HT-29 (cell line): ENCODE data around the gene RNF167. TPM values are rescaled to one million over a fixed set of nuclear protein-coding genes. Genes with fewer than 3 reads are reported as not detected.
A peak's percentile ranks its signal among the peaks of the same experiment; 100 is the strongest.
"Not testable (repeated sequence)": the region's sequence is repeated elsewhere in the genome, so short reads cannot be mapped to it uniquely, and the experiment has no call there.

Experiments
- DNase-seq: peaks from one replicate; pipeline ENCODE4 v3.0.0-alpha.2; 2015; ENCODE audit warnings: low spot score
- total RNA-seq: library from RNA; depleted of rRNA; stranded (reverse); fragments of >200 nt; shearing (Covaris generic); gene quantifications from 2 replicates; pipeline ENCODE4 v1.2.3, GENCODE V29; 2014

RNF167 gene
- total RNA-seq, 1 experiment from 2014 or later, result 62.9 TPM

- no peak for DNase-seq
Measured at GRCh38 chr17:4902540-4902939, 37.5 kb upstream of the RNF167 start.

GRCh38 chr17:4903051-4903818 is 36.8 kb upstream of the RNF167 start, which contains the start of gene CHRNE:
Gene CHRNE (minus strand): TSS chr17:4903098. CDS start chr17:4903063, 35 bp downstream.
- DNase-seq, result peak; percentile 82

GRCh38 chr17:4906642-4907041 is 33.4 kb upstream of the RNF167 start:
- DNase-seq, result not testable (repeated sequence)

GRCh38 chr17:4908301-4908700 is 31.8 kb upstream of the RNF167 start:
- DNase-seq, result no peak

- peak; percentile 82 for DNase-seq
Measured at GRCh38 chr17:4908711-4909496, 31.2 kb upstream of the RNF167 start.

- peak; percentile 35 for DNase-seq
Measured at GRCh38 chr17:4913994-4914393, 26.1 kb upstream of the RNF167 start.

- not testable (repeated sequence) for DNase-seq
Measured at GRCh38 chr17:4914551-4914950, 25.5 kb upstream of the RNF167 start.

GRCh38 chr17:4919511-4920047 is 20.5 kb upstream of the RNF167 start:
- no peak for DNase-seq

- DNase-seq, result no peak
Measured at GRCh38 chr17:4920351-4921048, 19.6 kb upstream of the RNF167 start.

- no peak for DNase-seq
Measured at GRCh38 chr17:4921320-4921719, 18.7 kb upstream of the RNF167 start.

- DNase-seq, result not testable (repeated sequence)
Measured at GRCh38 chr17:4926577-4927335, 13.3 kb upstream of the RNF167 start.

- DNase-seq, result no peak
Measured at GRCh38 chr17:4928881-4929280, 11.2 kb upstream of the RNF167 start.

GRCh38 chr17:4931963-4932362 is 8.1 kb upstream of the RNF167 start, which contains the start of gene GP1BA:
Gene GP1BA (plus strand): TSS chr17:4932277. CDS start chr17:4932605, 328 bp downstream.
- DNase-seq, result no peak

- no peak for DNase-seq
Measured at GRCh38 chr17:4932756-4933155, 7.3 kb upstream of the RNF167 start.

- no peak for DNase-seq
Measured at GRCh38 chr17:4933646-4934045, 6.4 kb upstream of the RNF167 start.

GRCh38 chr17:4934173-4934979 is 5.7 kb upstream of the RNF167 start:
- DNase-seq, result peak; percentile 49

GRCh38 chr17:4935650-4936049 is 4.4 kb upstream of the RNF167 start:
- no peak for DNase-seq

GRCh38 chr17:4936436-4936835 is 3.6 kb upstream of the RNF167 start:
- no peak for DNase-seq

GRCh38 chr17:4937553-4937952 is 2.5 kb upstream of the RNF167 start:
- DNase-seq, result no peak

- no peak for DNase-seq
Measured at GRCh38 chr17:4938069-4938491, 2.0 kb upstream of the RNF167 start.
